ENCODE measurements around the gene PDCD6IP.

GRCh38 chr3:33909547-33909946 is 111.1 kb downstream of the PDCD6IP start:
- TF ChIP-seq POLR2A (IDR thresholded peaks at IDR 0.05; ENCODE audit: low read depth, low read length) (no peak), SPI1 (IDR thresholded peaks at IDR 0.05; ENCODE audit: low read depth, low read length) (no peak), POLR2AphosphoS5 (IDR thresholded peaks at IDR 0.05; ENCODE audit: low read depth, low read length) (no peak)
